PC-3 (cell line): ENCODE results near the gene SULT1B1. TPM values are rescaled to one million over a fixed set of nuclear protein-coding genes. Genes with fewer than 3 reads are reported as not detected.

Source experiments
- ATAC-seq: fragments of 200-7000 bp; cut with Tn5 transposase; 2 replicates; pipeline ENCODE4 v1.9.1; 2020; ENCODE audit warnings: mild to moderate bottlenecking, moderate library complexity
- BruUV-seq: library from RNA; stranded (reverse); fragments of 400-500 nt; replicated peaks from 2 replicates; lab custom pipeline; 2021; lab: Mats Ljungman, UMichigan
- CTCF ChIA-PET: fragments of 300-600 bp; sonication (Branson Sonifier 250); formaldehyde crosslinking; loops from one replicate; lab custom pipeline; 2022; ENCODE audit warnings: antibody characterized with exemption; lab: Charles Lee
- POLR2A ChIA-PET: fragments of 300-600 bp; sonication (Branson Sonifier 250); formaldehyde crosslinking; loops from one replicate; lab custom pipeline; 2022; ENCODE audit warnings: antibody characterized with exemption; ENCODE audit not compliant: unreplicated experiment; lab: Charles Lee
- DNase-seq: peaks from one replicate; pipeline ENCODE4 v3.0.0-alpha.2; 2015
- H2AFZ ChIP-seq: fragments of 300-600 bp; sonication (generic); 2 replicates; pipeline ENCODE4 v1.6.0; 2016; ENCODE audit warnings: antibody characterized with exemption, low read length
- H3F3A ChIP-seq: fragments of 300-600 bp; sonication (generic); one replicate; pipeline ENCODE4 v1.6.0; 2017; ENCODE audit warnings: antibody characterized with exemption, low read length, control low read depth, mild to moderate bottlenecking; ENCODE audit not compliant: unreplicated experiment
- H3K27ac ChIP-seq: fragments of 300-600 bp; sonication (generic); 2 replicates; pipeline ENCODE4 v1.5.1; 2016; ENCODE audit warnings: mild to moderate bottlenecking, low read length
- H3K27me3 ChIP-seq: fragments of 300-600 bp; sonication (generic); 2 replicates; pipeline ENCODE4 v1.6.1; 2016; ENCODE audit warnings: low read length, mixed read lengths
- H3K36me3 ChIP-seq: fragments of 300-600 bp; sonication (generic); 2 replicates; pipeline ENCODE4 v1.6.1; 2016; ENCODE audit warnings: low read depth, mixed run types, low read length, mixed read lengths
- H3K4me1 ChIP-seq: fragments of 300-600 bp; sonication (generic); 2 replicates; pipeline ENCODE4 v1.5.1; 2016; ENCODE audit warnings: low read length; ENCODE audit not compliant: insufficient read depth
- H3K4me2 ChIP-seq: fragments of 300-600 bp; sonication (generic); 2 replicates; pipeline ENCODE4 v1.6.0; 2016; ENCODE audit warnings: low read length
- H3K4me3 ChIP-seq: fragments of 300-600 bp; sonication (generic); 2 replicates; pipeline ENCODE4 v1.5.1; 2016; ENCODE audit warnings: mild to moderate bottlenecking, low read length, mixed read lengths
- H3K79me2 ChIP-seq: fragments of 300-600 bp; sonication (generic); 2 replicates; pipeline ENCODE4 v1.6.1; 2017; ENCODE audit warnings: low read length, mixed read lengths
- H3K9ac ChIP-seq: fragments of 300-600 bp; sonication (generic); 2 replicates; pipeline ENCODE4 v1.6.0; 2016; ENCODE audit warnings: mild to moderate bottlenecking, low read length
- H3K9me2 ChIP-seq: fragments of 300-600 bp; sonication (generic); replicated peaks from 2 replicates; pipeline ENCODE4 v1.6.1; 2016; ENCODE audit warnings: mixed run types, low read length, mixed read lengths
- H3K9me3 ChIP-seq: fragments of 300-600 bp; sonication (generic); 2 replicates; pipeline ENCODE4 v1.6.1; 2016; ENCODE audit warnings: low read length, mixed read lengths
- H4K20me1 ChIP-seq: fragments of 300-600 bp; sonication (generic); 2 replicates; pipeline ENCODE4 v1.6.1; 2016; ENCODE audit warnings: low read length, mixed read lengths
- CTCF ChIP-seq: fragments of 300-600 bp; sonication (generic); conservative IDR thresholded peaks from 2 replicates; pipeline ENCODE4 v1.5.1; 2017; ENCODE audit warnings: antibody characterized with exemption, low read depth, mild to moderate bottlenecking, low read length
- EZH2 ChIP-seq: fragments of 300-600 bp; sonication (generic); IDR thresholded peaks from one replicate; pipeline ENCODE4 v1.6.1; 2017; ENCODE audit warnings: antibody characterized with exemption, mild to moderate bottlenecking, low read length; ENCODE audit not compliant: unreplicated experiment
- EZH2phosphoT487 ChIP-seq: fragments of 300-600 bp; sonication (generic); IDR thresholded peaks from 2 replicates; pipeline ENCODE4 v1.6.1; 2018; ENCODE audit warnings: mild to moderate bottlenecking, antibody characterized with exemption, low read length, borderline replicate concordance
- intact Hi-C: fragments of 100-400 bp; cut with micrococcal nuclease; formaldehyde crosslinking; loops from 2 replicates; pipeline ENCODE4 v1.9.0; 2023
- total RNA-seq: library from RNA; depleted of rRNA; stranded (reverse); fragments of >200 nt; gene quantifications from 2 replicates; pipeline ENCODE4 v1.2.3, GENCODE V29; 2014

Gene SULT1B1
- total RNA-seq, 1 experiment from 2014 or later: 0.04 TPM

- no peak for ATAC-seq
- no peak overlapping the region for H2AFZ ChIP-seq
Measured at GRCh38 chr4:69785211-69785831, 24.9 kb upstream of the SULT1B1 start.

GRCh38 chr4:69782651-69783310 is 22.4 kb upstream of the SULT1B1 start:
- Histone ChIP-seq H3K36me3 (no peaks in the 10 kb centered on the region), H2AFZ (no peak overlapping the region), H3K4me1 (peaks cover 5% of the 10 kb centered on the region), H3K27ac (no peak overlapping the region), H3F3A (no peaks in the 10 kb centered on the region), H3K9me2 (no peaks in the 10 kb centered on the region), H3K79me2 (no peaks in the 10 kb centered on the region), H3K27me3 (no peaks in the 10 kb centered on the region), H3K9me3 (no peaks in the 10 kb centered on the region), H3K4me3 (no peak overlapping the region), H3K9ac (no peak overlapping the region), H3K4me2 (no peak overlapping the region), H4K20me1 (no peaks in the 10 kb centered on the region)
- no peak for DNase-seq
- no peak for TF ChIP-seq EZH2
- TF ChIP-seq EZH2phosphoT487: no peak
- no peak for TF ChIP-seq CTCF
- CTCF ChIA-PET: no interaction called here
- ATAC-seq: no peak
- POLR2A ChIA-PET: no interaction called here
- intact Hi-C loops: no loop called here
- no TSS peak for BruUV-seq

More at GRCh38 chr4:69785211-69785831, 24.9 kb upstream of the SULT1B1 start:
- Histone ChIP-seq H3K27me3 (no peaks in the 10 kb centered on the region), H3K4me1 (peaks cover 15% of the 10 kb centered on the region), H3K9me2 (no peaks in the 10 kb centered on the region), H3K79me2 (no peaks in the 10 kb centered on the region), H3K36me3 (no peaks in the 10 kb centered on the region), H3K9ac (no peak overlapping the region), H3K27ac (no peak overlapping the region), H3K9me3 (no peaks in the 10 kb centered on the region), H3K4me2 (no peak overlapping the region), H3K4me3 (no peak overlapping the region), H3F3A (no peaks in the 10 kb centered on the region), H4K20me1 (no peaks in the 10 kb centered on the region)
- ChIA-PET CTCF (no interaction called here), POLR2A (no interaction called here)
- intact Hi-C loops: no loop called here
- no TSS peak for BruUV-seq
- DNase-seq: no peak
- no peak for TF ChIP-seq CTCF
- no peak for TF ChIP-seq EZH2
- TF ChIP-seq EZH2phosphoT487: no peak
